Measurements from ENCODE around the gene FAXC. TPM values are rescaled to one million over a fixed set of nuclear protein-coding genes. Genes with fewer than 3 reads are reported as not detected.

FAXC gene
- total RNA-seq, 1 donor from 2014 or later = 23.0 TPM

DNA sequence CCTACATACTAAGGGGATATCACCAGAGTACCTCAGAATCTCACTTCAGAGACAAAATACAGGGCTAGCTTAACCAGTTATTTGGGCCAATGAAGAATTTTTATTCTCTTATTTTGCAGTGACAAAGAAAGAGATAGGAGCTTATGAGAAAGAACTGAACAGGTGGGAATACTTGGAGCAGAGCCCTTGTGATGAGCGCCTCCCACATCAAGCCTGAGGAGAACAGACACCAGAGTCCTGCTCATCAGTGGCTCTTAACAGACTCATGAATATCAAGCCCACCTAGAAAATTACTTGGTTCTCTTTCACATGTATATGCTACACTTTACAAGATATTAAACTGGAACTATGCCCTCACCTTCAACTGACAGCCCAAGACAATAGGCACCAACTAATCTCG lies 99.0 kb downstream of the FAXC start:
- no peak for TF ChIP-seq EZH2phosphoT487 (IDR thresholded peaks at IDR 0.05)
- no peak for TF ChIP-seq EZH2 (IDR thresholded peaks at IDR 0.05)
- TF ChIP-seq CTCF (IDR thresholded peaks at IDR 0.05) = no peak
- H3K27me3 ChIP-seq = peaks cover 3% of the 10 kb centered on the region
- Mint-ChIP-seq H3K9me3 (no peaks in the 10 kb centered on the region), H3K4me1 (peaks cover 3% of the 10 kb centered on the region), H3K27me3 (ENCODE audit: insufficient read depth, low read depth) (no peaks in the 10 kb centered on the region), H3K27ac (no peak overlapping the region), H3K36me3 (no peaks in the 10 kb centered on the region), H3K4me3 (no peak overlapping the region)
- no peaks in the 10 kb centered on the region for H3K79me2 ChIP-seq (ENCODE audit: low read depth)
- no peak for DNase-seq (ENCODE audit: low spot score)
- H3K9ac ChIP-seq = no peak overlapping the region
- no peaks in the 10 kb centered on the region for H3K36me3 ChIP-seq
- no peaks in the 10 kb centered on the region for H4K20me1 ChIP-seq (ENCODE audit: low read depth)
- no peak overlapping the region for H3K27ac ChIP-seq
- H3K4me1 ChIP-seq = no peaks in the 10 kb centered on the region
- H2AFZ ChIP-seq (replicated peaks) = no peak overlapping the region
- no peaks in the 10 kb centered on the region for H3K9me3 ChIP-seq (ENCODE audit: low read depth)
- no peaks in the 10 kb centered on the region for H3F3A ChIP-seq (ENCODE audit: low read depth)
- no peak overlapping the region for H3K4me3 ChIP-seq
- H3K4me2 ChIP-seq = no peak overlapping the region

GRCh38 chr6:99246602-99247001 lies 102.9 kb downstream of the FAXC start:
- no peak for DNase-seq (ENCODE audit: low spot score)
- no peak overlapping the region for H2AFZ ChIP-seq (replicated peaks)
- H3K36me3 Mint-ChIP-seq = no peaks in the 10 kb centered on the region
- TF ChIP-seq CTCF (IDR thresholded peaks at IDR 0.05) = no peak
- peaks cover 3% of the 10 kb centered on the region for H3K4me1 Mint-ChIP-seq
- H3K4me3 Mint-ChIP-seq = no peak overlapping the region
- H3K27me3 Mint-ChIP-seq (ENCODE audit: insufficient read depth, low read depth) = peaks cover 3% of the 10 kb centered on the region
- H3K9me3 ChIP-seq (ENCODE audit: low read depth) = no peaks in the 10 kb centered on the region
- no peak overlapping the region for H3K27ac ChIP-seq
- H3K79me2 ChIP-seq (ENCODE audit: low read depth) = no peaks in the 10 kb centered on the region
- peaks cover 3% of the 10 kb centered on the region for H3K27me3 ChIP-seq
- no peak overlapping the region for H3K27ac Mint-ChIP-seq
- no peaks in the 10 kb centered on the region for H3K4me1 ChIP-seq
- H3K9ac ChIP-seq = no peak overlapping the region
- no peaks in the 10 kb centered on the region for H3K9me3 Mint-ChIP-seq
- no peak overlapping the region for H3K4me2 ChIP-seq
- no peak overlapping the region for H3K4me3 ChIP-seq
- no peaks in the 10 kb centered on the region for H3K36me3 ChIP-seq
- no peaks in the 10 kb centered on the region for H3F3A ChIP-seq (ENCODE audit: low read depth)
- H4K20me1 ChIP-seq (ENCODE audit: low read depth) = no peaks in the 10 kb centered on the region

- no peaks in the 10 kb centered on the region for H4K20me1 ChIP-seq (ENCODE audit: low read depth)
- no peaks in the 10 kb centered on the region for H3K36me3 ChIP-seq
- no peaks in the 10 kb centered on the region for H3K79me2 ChIP-seq (ENCODE audit: low read depth)
- no peaks in the 10 kb centered on the region for H3F3A ChIP-seq (ENCODE audit: low read depth)
- Mint-ChIP-seq H3K36me3 (no peaks in the 10 kb centered on the region), H3K27me3 (ENCODE audit: insufficient read depth, low read depth) (peaks cover 3% of the 10 kb centered on the region), H3K27ac (peak overlapping the region; percentile 25), H3K9me3 (no peaks in the 10 kb centered on the region), H3K4me3 (no peak overlapping the region), H3K4me1 (no peaks in the 10 kb centered on the region)
- no peak overlapping the region for H3K9ac ChIP-seq
- TF ChIP-seq CTCF (IDR thresholded peaks at IDR 0.05) (peak; percentile 68), EZH2 (IDR thresholded peaks at IDR 0.05) (no peak)
- no peaks in the 10 kb centered on the region for H3K4me1 ChIP-seq
- H3K27ac ChIP-seq = no peak overlapping the region
- H3K27me3 ChIP-seq = no peaks in the 10 kb centered on the region
- no peaks in the 10 kb centered on the region for H3K9me3 ChIP-seq (ENCODE audit: low read depth)
- no peak overlapping the region for H3K4me2 ChIP-seq
- peak; percentile 56 for DNase-seq (ENCODE audit: low spot score)
- no peak overlapping the region for H3K4me3 ChIP-seq
- peak overlapping the region; percentile 10 for H2AFZ ChIP-seq (replicated peaks)
These were observed 107.5 kb downstream of the FAXC start for GRCh38 chr6:99241905-99242534.

Measured in neural progenitor cell (in vitro differentiated cells).